Transverse colon (tissue), 4 donors: Measurements from ENCODE around the gene ZNF566. TPM values are rescaled to one million over a fixed set of nuclear protein-coding genes. Genes with fewer than 3 reads are reported as not detected.
A peak's percentile ranks its signal among the peaks of the same experiment; 100 is the strongest.

Experiments used
- DNase-seq: peaks from one replicate; pipeline ENCODE4 v3.0.0-alpha.2; 2019
- H3K27ac ChIP-seq, 4 donors: fragments of 200-600 bp; sonication (generic); 2 replicates each; pipeline ENCODE4 v1.5.1; 2016 to 2018; ENCODE audit warnings: inconsistent platforms in 4 of 4
- H3K27me3 ChIP-seq: fragments of 200-600 bp; sonication (generic); 2 replicates; pipeline ENCODE4 v1.5.1; 2017; ENCODE audit warnings: inconsistent platforms
- H3K36me3 ChIP-seq, 4 donors: fragments of 200-600 bp; sonication (generic); 2 replicates each; pipeline ENCODE4 v1.5.1; 2017 to 2019; ENCODE audit warnings: inconsistent platforms in 4 of 4
- H3K4me1 ChIP-seq, 4 donors: fragments of 200-600 bp; sonication (generic); 2 replicates each; pipeline ENCODE4 v1.5.1; 2017 to 2020; ENCODE audit warnings: inconsistent platforms in 4 of 4
- H3K4me3 ChIP-seq, 4 donors: fragments of 200-600 bp; sonication (generic); 1 replicate in 1 of 4; 2 replicates in 3 of 4; pipeline versions ENCODE4 v1.5.1 to v1.6.1; 2017 to 2019; ENCODE audit warnings: inconsistent platforms in 4 of 4
- H3K9me3 ChIP-seq, 2 donors: fragments of 200-600 bp; sonication (generic); 2 replicates each; pipeline ENCODE4 v1.5.1; 2017 to 2019; ENCODE audit warnings: inconsistent platforms in 2 of 2
- CTCF ChIP-seq, 5 experiments: fragments of 200-600 bp in 3 of 5; fragments of 450-650 bp in 2 of 5; sonication (generic) in 3 of 5; IDR thresholded peaks; 1 replicate in 2 of 5; 2 replicates in 3 of 5; pipeline ENCODE4 v1.5.1; 2016 to 2017; ENCODE audit warnings: antibody characterized with exemption in 5 of 5, inconsistent platforms in 3 of 5, mild to moderate bottlenecking in 2 of 5, moderate library complexity in 1 of 5
- EP300 ChIP-seq: sonication (generic); formaldehyde crosslinking; IDR thresholded peaks from one replicate; pipeline ENCODE4 v1.6.1; 2017; ENCODE audit warnings: antibody characterized with exemption, low read depth
- POLR2A ChIP-seq: fragments of 450-650 bp; IDR thresholded peaks from one replicate; pipeline ENCODE4 v1.6.1; 2016; ENCODE audit warnings: antibody characterized with exemption, mild to moderate bottlenecking, moderate library complexity
- POLR2AphosphoS5 ChIP-seq, 3 donors: sonication (generic); formaldehyde crosslinking; IDR thresholded peaks; one replicate each; pipeline ENCODE4 v1.6.1; 2016; ENCODE audit warnings: antibody characterized with exemption in 3 of 3
- WGBS, 2 donors: methylation state at CpG; one replicate each; pipeline ENCODE4 v1.1.5; 2018; ENCODE audit warnings: low coverage in 1 of 2; 5-methylcytosine and 5-hydroxymethylcytosine counted together
- in situ Hi-C, 4 donors: fragments of 200-750 bp; cut with MboI; loops; one replicate each; pipeline versions ENCODE4 v1.15.0 to v1.15.1; 2017; ENCODE audit warnings: low sequenced_read_pairs in 3 of 4, low pct_ligation_motif_present in 1 of 4, low pct_unique_long_range_greater_than_20kb in 1 of 4
- intact Hi-C: fragments of 100-400 bp; cut with DNase I; formaldehyde crosslinking; loops from one replicate; pipeline ENCODE4 v1.15.1; 2023; ENCODE audit warnings: low total_unique reads
- total RNA-seq, 4 donors: library from RNA; depleted of rRNA; stranded (reverse); fragments of >200 nt; gene quantifications; one replicate each; pipeline ENCODE4 v1.1.0, GENCODE V29; 2016

ZNF566 gene
- total RNA-seq, 4 donors from 2014 or later: 1.9 to 15.1 (median 10.0) TPM

DNA sequence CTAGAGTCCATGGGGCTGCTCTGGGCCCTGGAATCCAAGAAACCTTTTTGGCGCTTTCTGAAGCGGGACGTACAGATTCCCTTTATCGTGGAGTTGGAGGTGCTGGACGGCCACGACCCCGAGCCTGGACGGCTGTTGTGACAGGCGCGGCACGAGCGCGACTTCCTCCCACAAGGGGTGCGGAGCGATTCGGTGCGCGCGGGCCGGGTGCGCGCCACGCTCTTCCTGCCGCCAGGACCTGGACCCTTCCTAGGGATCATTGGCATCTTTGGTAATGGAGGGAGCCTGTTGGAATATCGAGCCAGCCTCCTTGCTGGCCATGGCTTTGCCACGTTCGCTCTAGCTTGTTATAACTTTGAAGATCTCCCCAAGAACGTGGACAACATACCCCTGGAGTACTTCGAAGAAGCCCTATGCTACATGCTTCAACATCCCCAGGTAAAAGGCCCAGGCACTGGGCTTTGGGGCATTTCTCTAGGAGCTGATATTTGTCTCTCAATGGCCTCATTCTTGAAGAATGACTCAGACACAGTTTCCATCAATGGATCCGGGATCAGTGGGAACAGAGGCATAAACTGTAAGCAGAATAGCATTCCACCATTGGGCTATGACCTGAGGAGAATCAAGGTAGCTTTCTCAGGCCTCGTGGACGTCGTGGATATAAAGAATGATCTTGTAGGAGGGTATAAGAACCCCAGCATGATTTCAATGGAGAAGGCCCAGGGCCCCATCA, 67.4 kb downstream of the ZNF566 start:
- Histone ChIP-seq H3K4me1 (peaks cover 7 to 19% (median 13%) of the 10 kb centered on the region in 4 donors), H3K4me3 (peak overlapping the region; percentile 20 to 38 (median 27)), H3K9me3 (peaks cover 0 to under 1% of the 10 kb centered on the region in 2 donors), H3K27ac (peak overlapping the region in 2 of 4 donors; percentile 46 to 56), H3K36me3 (no peaks in the 10 kb centered on the region), H3K27me3 (peaks cover 11% of the 10 kb centered on the region)
- in situ Hi-C loops: no loop called here
- intact Hi-C loops: no loop called here
- no peak for DNase-seq
- WGBS, 2 donors: 40% methylated on average over 22 of the region's 33 CpGs; no CpG with 5 or more reads in 1 of the 2 donors
- no peak for TF ChIP-seq POLR2AphosphoS5 (IDR thresholded peaks at IDR 0.05)
- TF ChIP-seq EP300: no peak
- TF ChIP-seq POLR2A: no peak
- TF ChIP-seq CTCF (IDR thresholded peaks at IDR 0.05): no peak

- Histone ChIP-seq H3K9me3 (no peaks in the 10 kb centered on the region), H3K27ac (peak overlapping the region in 2 of 4 donors; percentile 46 to 56), H3K36me3 (no peaks in the 10 kb centered on the region), H3K4me3 (peak overlapping the region; percentile 20 to 38 (median 27)), H3K27me3 (peaks cover 11% of the 10 kb centered on the region), H3K4me1 (peaks cover 7 to 19% (median 13%) of the 10 kb centered on the region in 4 donors)
- DNase-seq: no peak
- intact Hi-C loops: no loop called here
- in situ Hi-C loops: no loop called here
- 44 to 45% methylated on average over 13 to 46 of the region's 61 CpGs for WGBS, 2 donors
- TF ChIP-seq POLR2AphosphoS5 (IDR thresholded peaks at IDR 0.05): no peak
- TF ChIP-seq CTCF (IDR thresholded peaks at IDR 0.05): no peak
- TF ChIP-seq EP300: no peak
- TF ChIP-seq POLR2A: no peak
Observed at GRCh38 chr19:36420961-36421748, 68.2 kb downstream of the ZNF566 start.

DNA sequence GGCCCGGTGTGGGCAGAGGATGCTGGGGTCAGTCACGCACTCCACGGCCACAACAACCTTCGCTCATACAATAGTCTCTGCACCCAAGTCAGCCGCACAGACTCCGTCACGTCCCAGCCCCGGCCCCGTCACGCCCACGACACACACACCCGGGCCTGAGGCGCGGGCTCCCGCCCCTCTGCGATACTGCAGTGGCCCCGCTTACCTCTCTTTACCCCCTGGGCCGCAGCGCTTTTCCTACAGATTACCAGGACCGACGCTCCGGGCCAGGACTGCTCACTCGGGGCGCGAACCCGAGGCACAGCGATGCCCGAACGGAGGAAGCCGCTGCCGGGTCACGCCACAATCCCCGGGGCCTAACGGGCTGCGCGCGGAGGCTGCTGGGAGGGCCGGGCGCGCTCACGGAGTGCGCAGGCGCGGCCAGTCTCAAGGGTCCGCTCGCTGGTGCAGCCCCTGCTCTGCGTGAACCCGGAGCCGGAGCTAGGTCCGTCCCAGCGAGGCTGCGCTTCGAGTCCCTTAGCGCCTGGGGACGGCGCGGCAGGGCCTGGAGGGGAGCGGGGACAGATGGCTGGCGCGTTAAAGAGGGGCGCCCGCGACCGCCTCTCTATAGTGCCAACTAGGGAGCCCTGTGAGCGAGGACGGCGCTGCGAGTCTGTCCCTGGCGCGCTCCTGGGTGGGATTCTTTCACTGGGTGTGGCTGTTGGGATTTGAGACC, 70.9 kb downstream of the ZNF566 start, which contains the start of gene ZFP82:
TSS of gene ZFP82 (minus strand) at position 358 of the 715 bp plus-strand sequence. CDS start 8,855 bp downstream, outside the sequence.
- WGBS, 2 donors: 9% methylated on average over 41 of the region's 70 CpGs; no CpG with 5 or more reads in 1 of the 2 donors
- intact Hi-C loops: no loop called here

More for the DNA sequence above, 70.9 kb downstream of the ZNF566 start, which contains the start of gene ZFP82:
- H3K36me3 ChIP-seq: peaks cover 0 to 5% (median 0%) of the 10 kb centered on the region in 4 donors
- H3K4me1 ChIP-seq: peaks cover 7 to 19% (median 13%) of the 10 kb centered on the region in 4 donors
- TF ChIP-seq CTCF (IDR thresholded peaks at IDR 0.05) (no peak), POLR2AphosphoS5 (IDR thresholded peaks at IDR 0.05) (peak; percentile 55 to 67 (median 55))
- peak; percentile 73 for DNase-seq
- peak within 1 kb of the TSS; percentile 42 to 73 (median 68) for H3K4me3 ChIP-seq
- in situ Hi-C loops: no loop called here
- H3K27ac ChIP-seq: peak within 1 kb of the TSS; percentile 85 to 90 (median 88)
- H3K9me3 ChIP-seq: no peaks in the 10 kb centered on the region
- peaks cover 11% of the 10 kb centered on the region for H3K27me3 ChIP-seq
